CD14-positive monocyte (primary cell): ENCODE data around the gene IFI35. TPM values are rescaled to one million over a fixed set of nuclear protein-coding genes. Genes with fewer than 3 reads are reported as not detected.
A peak's percentile ranks its signal among the peaks of the same experiment; 100 is the strongest.

Source experiments
- DNase-seq, 3 donors: peaks; one replicate each; pipeline ENCODE4 v3.0.0-alpha.2; 2011 to 2022
- H2AFZ ChIP-seq: 2 replicates; pipeline ENCODE4 v1.6.0; 2012; ENCODE audit warnings: mild to moderate bottlenecking, low read depth, low read length, inconsistent platforms; ENCODE audit not compliant: insufficient read depth, poor library complexity, severe bottlenecking
- H3K27ac ChIP-seq, 2 donors: 1 replicate in 1 of 2; 2 replicates in 1 of 2; pipeline ENCODE4 v1.5.1; 2012 to 2013; ENCODE audit warnings: low read length in 2 of 2, control low read depth in 1 of 2, inconsistent platforms in 1 of 2, low read depth in 1 of 2, mild to moderate bottlenecking in 1 of 2
- H3K27me3 ChIP-seq, 2 donors: one replicate each; pipeline versions ENCODE4 v1.6.0 to v1.6.1; 2011 to 2013; ENCODE audit warnings: low read length in 2 of 2; ENCODE audit not compliant: control insufficient read depth in 2 of 2, insufficient read depth in 2 of 2
- H3K36me3 ChIP-seq, 2 donors: replicated peaks in 1 of 2; 1 replicate in 1 of 2; 2 replicates in 1 of 2; pipeline versions ENCODE4 v1.5.1 to v1.6.1; 2012 to 2013; ENCODE audit warnings: low read length in 2 of 2, control low read depth in 1 of 2, inconsistent platforms in 1 of 2, mild to moderate bottlenecking in 1 of 2; ENCODE audit not compliant: insufficient read depth in 2 of 2, control insufficient read depth in 1 of 2
- H3K4me1 ChIP-seq, 2 donors: 1 replicate in 1 of 2; 2 replicates in 1 of 2; pipeline versions ENCODE4 v1.5.1 to v1.6.1; 2012 to 2013; ENCODE audit warnings: low read length in 2 of 2, control low read depth in 1 of 2, inconsistent platforms in 1 of 2, mild to moderate bottlenecking in 1 of 2, moderate library complexity in 1 of 2; ENCODE audit not compliant: insufficient read depth in 2 of 2, control insufficient read depth in 1 of 2
- H3K4me2 ChIP-seq: replicated peaks from 2 replicates; pipeline ENCODE3; 2012; ENCODE audit warnings: low read length, moderate library complexity, mild to moderate bottlenecking; ENCODE audit not compliant: poor library complexity, severe bottlenecking; ENCODE audit errors: extremely low read depth
- H3K4me3 ChIP-seq, 3 experiments: fragments of 200-600 bp in 1 of 3; sonication (generic) in 1 of 3; replicated peaks in 1 of 3; 1 replicate in 2 of 3; 2 replicates in 1 of 3; pipeline ENCODE4 v1.5.1; 2011 to 2013; ENCODE audit warnings: low read length in 3 of 3, mild to moderate bottlenecking in 3 of 3, control low read depth in 2 of 3, low read depth in 2 of 3, inconsistent platforms in 1 of 3, moderate library complexity in 1 of 3
- H3K79me2 ChIP-seq: 2 replicates; pipeline ENCODE4 v1.6.0; 2012; ENCODE audit warnings: mild to moderate bottlenecking, control low read depth, inconsistent platforms, low read length, moderate library complexity; ENCODE audit not compliant: insufficient read depth
- H3K9ac ChIP-seq: 2 replicates; pipeline ENCODE4 v1.6.0; 2017; ENCODE audit warnings: low read length, mild to moderate bottlenecking; ENCODE audit not compliant: insufficient read depth, poor library complexity, severe bottlenecking
- H3K9me3 ChIP-seq, 2 donors: replicated peaks in 1 of 2; 1 replicate in 1 of 2; 2 replicates in 1 of 2; pipeline versions ENCODE4 v1.5.1 to v1.6.1; 2012 to 2013; ENCODE audit warnings: low read length in 2 of 2, control low read depth in 1 of 2; ENCODE audit not compliant: control insufficient read depth in 1 of 2, insufficient read depth in 1 of 2
- H4K20me1 ChIP-seq: 2 replicates; pipeline ENCODE4 v1.6.0; 2012; ENCODE audit warnings: mild to moderate bottlenecking, low read length, control low read depth, moderate library complexity; ENCODE audit not compliant: insufficient read depth
- H3K27ac Mint-ChIP-seq, 7 donors: one replicate each; pipeline ENCODE4 v1.8.0; 2020; ENCODE audit warnings: mild to moderate bottlenecking in 7 of 7, mixed read lengths in 7 of 7, moderate library complexity in 6 of 7, inconsistent platforms in 2 of 7
- H3K27me3 Mint-ChIP-seq, 3 donors: one replicate each; pipeline ENCODE4 v1.8.0; 2021 to 2022; ENCODE audit warnings: low read depth in 3 of 3, mild to moderate bottlenecking in 3 of 3, mixed read lengths in 3 of 3, moderate library complexity in 3 of 3, inconsistent platforms in 1 of 3
- H3K36me3 Mint-ChIP-seq, 2 donors: one replicate each; pipeline ENCODE4 v1.8.0; 2020; ENCODE audit warnings: mixed read lengths in 2 of 2, inconsistent platforms in 1 of 2, mild to moderate bottlenecking in 1 of 2
- H3K4me1 Mint-ChIP-seq: one replicate; pipeline ENCODE4 v1.8.0; 2020; ENCODE audit warnings: mild to moderate bottlenecking, mixed read lengths
- H3K4me3 Mint-ChIP-seq, 2 donors: one replicate each; pipeline ENCODE4 v1.8.0; 2020; ENCODE audit warnings: mild to moderate bottlenecking in 2 of 2, mixed read lengths in 2 of 2, moderate library complexity in 1 of 2
- H3K9me3 Mint-ChIP-seq, 7 donors: one replicate each; pipeline ENCODE4 v1.8.0; 2020 to 2022; ENCODE audit warnings: mixed read lengths in 7 of 7, mild to moderate bottlenecking in 6 of 7, moderate library complexity in 6 of 7, inconsistent platforms in 2 of 7
- WGBS: methylation state at CpG from one replicate; pipeline ENCODE4 v1.1.5; 2013; ENCODE audit warnings: missing lambda C conversion rate; ENCODE audit not compliant: insufficient coverage; 5-methylcytosine and 5-hydroxymethylcytosine counted together
- intact Hi-C, 2 donors: fragments of 100-400 bp; cut with micrococcal nuclease; formaldehyde crosslinking; loops; one replicate each; pipeline versions ENCODE4 v1.15.0 to v1.15.1; 2023
- polyA plus RNA-seq, 3 donors: library from polyadenylated mRNA; depleted of rRNA in 1 of 3; unstranded in 2 of 3; stranded (reverse) in 1 of 3; fragments of 300-500 nt in 2 of 3; fragments of >200 nt in 1 of 3; fragmentation: Illumina TruSeq in 2 of 3; gene quantifications; 1 replicate in 2 of 3; 2 replicates in 1 of 3; pipeline ENCODE4 v1.2.3, GENCODE V29; 2012 to 2021
- small RNA-seq: library from RNA; depleted of rRNA; stranded (forward); fragments of <200 nt; gene quantifications from one replicate; pipeline ENCODE3, GENCODE V24; 2012; ENCODE audit warnings: low read depth; ENCODE audit not compliant: insufficient read length
- TF ChIP-seq, protein P1 (sequence below): fragments of 200-600 bp; IDR thresholded peaks from one replicate; pipeline ENCODE4 v1.8.0; 2022; ENCODE audit warnings: antibody characterized with exemption, mild to moderate bottlenecking

IFI35 gene
- polyA plus RNA-seq, 3 donors, result 76.9 to 152 (median 106) TPM

DNA sequence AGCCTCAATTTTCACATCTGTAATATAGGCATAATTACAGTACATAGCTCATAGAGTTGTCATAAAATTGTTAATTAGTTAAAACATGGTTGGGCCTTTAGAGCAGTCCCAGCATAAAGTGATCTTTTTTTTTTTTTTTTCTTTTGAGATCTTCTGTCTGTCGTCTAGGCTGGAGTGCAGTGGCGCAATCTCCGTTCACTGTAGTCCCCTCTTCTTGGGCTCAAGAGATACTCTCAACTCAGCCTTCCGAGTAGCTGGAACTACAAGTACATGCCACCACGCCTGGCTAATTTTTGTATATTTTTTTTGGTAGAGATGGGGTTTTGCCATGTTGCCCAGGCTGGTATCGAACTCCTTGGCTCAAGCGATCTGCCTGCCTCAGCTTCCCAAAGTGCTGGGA lies 49.5 kb downstream of the IFI35 start:
- H4K20me1 ChIP-seq, result no peaks in the 10 kb centered on the region
- no peak overlapping the region for H3K27ac ChIP-seq
- Mint-ChIP-seq H3K4me3 (no peak overlapping the region), H3K27me3 (no peaks in the 10 kb centered on the region), H3K9me3 (no peaks in the 10 kb centered on the region), H3K4me1 (no peaks in the 10 kb centered on the region), H3K27ac (no peak overlapping the region), H3K36me3 (peaks cover 25 to 76% of the 10 kb centered on the region in 2 donors)
- no peaks in the 10 kb centered on the region for H3K9me3 ChIP-seq
- TF ChIP-seq, protein P1, sequence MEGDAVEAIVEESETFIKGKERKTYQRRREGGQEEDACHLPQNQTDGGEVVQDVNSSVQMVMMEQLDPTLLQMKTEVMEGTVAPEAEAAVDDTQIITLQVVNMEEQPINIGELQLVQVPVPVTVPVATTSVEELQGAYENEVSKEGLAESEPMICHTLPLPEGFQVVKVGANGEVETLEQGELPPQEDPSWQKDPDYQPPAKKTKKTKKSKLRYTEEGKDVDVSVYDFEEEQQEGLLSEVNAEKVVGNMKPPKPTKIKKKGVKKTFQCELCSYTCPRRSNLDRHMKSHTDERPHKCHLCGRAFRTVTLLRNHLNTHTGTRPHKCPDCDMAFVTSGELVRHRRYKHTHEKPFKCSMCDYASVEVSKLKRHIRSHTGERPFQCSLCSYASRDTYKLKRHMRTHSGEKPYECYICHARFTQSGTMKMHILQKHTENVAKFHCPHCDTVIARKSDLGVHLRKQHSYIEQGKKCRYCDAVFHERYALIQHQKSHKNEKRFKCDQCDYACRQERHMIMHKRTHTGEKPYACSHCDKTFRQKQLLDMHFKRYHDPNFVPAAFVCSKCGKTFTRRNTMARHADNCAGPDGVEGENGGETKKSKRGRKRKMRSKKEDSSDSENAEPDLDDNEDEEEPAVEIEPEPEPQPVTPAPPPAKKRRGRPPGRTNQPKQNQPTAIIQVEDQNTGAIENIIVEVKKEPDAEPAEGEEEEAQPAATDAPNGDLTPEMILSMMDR, result no peak
- WGBS, result 100% methylated on average over 3 of the region's 7 CpGs
- H3K36me3 ChIP-seq, result peaks cover 20 to 63% of the 10 kb centered on the region in 2 donors
- no peaks in the 10 kb centered on the region for H3K79me2 ChIP-seq
- no peaks in the 10 kb centered on the region for H3K27me3 ChIP-seq
- no peak overlapping the region for H2AFZ ChIP-seq
- no peaks in the 10 kb centered on the region for H3K4me1 ChIP-seq
- no peak overlapping the region for H3K4me3 ChIP-seq
- no peak overlapping the region for H3K4me2 ChIP-seq
- intact Hi-C loops, result no loop called here
- no peak overlapping the region for H3K9ac ChIP-seq
- DNase-seq, result no peak

DNA sequence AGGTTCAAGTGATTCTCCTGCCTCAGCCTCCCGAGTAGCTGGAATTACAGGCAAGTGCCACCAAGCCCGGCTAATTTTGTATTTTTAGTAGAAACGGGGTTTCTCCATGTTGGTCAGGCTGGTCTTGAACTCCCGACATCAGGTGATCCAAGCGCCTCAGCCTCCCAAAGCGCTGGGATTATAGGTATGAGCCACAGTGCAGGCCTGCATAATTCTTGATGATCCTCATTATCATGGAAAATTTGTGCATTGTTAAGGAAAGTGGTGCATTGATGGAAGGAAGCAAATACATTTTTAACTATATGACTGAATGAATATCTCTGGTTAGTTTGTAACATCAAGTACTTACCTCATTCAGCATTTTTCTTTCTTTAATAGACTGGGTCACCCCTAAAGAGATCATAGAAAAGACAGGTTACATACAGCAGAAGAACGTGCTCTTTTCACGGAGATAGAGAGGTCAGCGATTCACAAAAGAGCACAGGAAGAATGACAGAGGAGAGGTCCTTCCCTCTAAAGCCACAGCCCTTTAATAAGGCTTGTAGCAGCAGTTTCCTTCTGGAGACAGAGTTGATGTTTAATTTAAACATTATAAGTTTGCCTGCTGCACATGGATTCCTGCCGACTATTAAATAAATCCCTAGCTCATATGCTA lies 56.5 kb downstream of the IFI35 start:
- no peaks in the 10 kb centered on the region for H3K9me3 ChIP-seq
- intact Hi-C loops, result no loop called here
- no peak overlapping the region for H3K9ac ChIP-seq
- TF ChIP-seq, protein P1, result no peak
- H3K27me3 ChIP-seq, result no peaks in the 10 kb centered on the region
- H3K27me3 Mint-ChIP-seq, result no peaks in the 10 kb centered on the region
- DNase-seq, result no peak
- H4K20me1 ChIP-seq, result no peaks in the 10 kb centered on the region
- peaks cover 7 to 63% of the 10 kb centered on the region in 2 donors for H3K36me3 ChIP-seq
- H3K4me3 Mint-ChIP-seq, result no peak overlapping the region
- H3K27ac Mint-ChIP-seq, result peak overlapping the region in 1 of 7 donors; percentile 26
- H3K4me2 ChIP-seq, result no peak overlapping the region
- H3K4me1 Mint-ChIP-seq, result no peaks in the 10 kb centered on the region
- H2AFZ ChIP-seq, result no peak overlapping the region
- WGBS, result 96% methylated on average over 6 of the region's 10 CpGs
- no peak overlapping the region for H3K27ac ChIP-seq
- H3K36me3 Mint-ChIP-seq, result peaks cover 33 to 71% of the 10 kb centered on the region in 2 donors
- H3K9me3 Mint-ChIP-seq, result no peaks in the 10 kb centered on the region
- H3K4me3 ChIP-seq, result no peak overlapping the region
- H3K4me1 ChIP-seq, result no peaks in the 10 kb centered on the region
- H3K79me2 ChIP-seq, result no peaks in the 10 kb centered on the region

Small RNA genes within 50 kb of the gene (small RNA-seq; reads per million reads assigned to genes)
- gene AARSD1, result not detected

Other genes starting within 250 kb of the IFI35 start
- gene RAMP2, start 245.6 kb upstream of the IFI35 start, polyA plus RNA-seq, result not detected
- 100 to 1,000 TPM in 2 of 3 donors, 10 to 100 TPM in 1; 71.3 to 125 (median 104) TPM for gene VPS25, start 233.3 kb upstream of the IFI35 start, polyA plus RNA-seq
- gene WNK4, start 226.2 kb upstream of the IFI35 start, polyA plus RNA-seq, result not detected
- 100 to 1,000 TPM in 2 of 3 donors, 10 to 100 TPM in 1; 21.5 to 171 (median 156) TPM for gene COA3, start 208.1 kb upstream of the IFI35 start, polyA plus RNA-seq
- gene CNTD1, start 207.9 kb upstream of the IFI35 start, polyA plus RNA-seq, result not detected
- gene BECN1, start 182.5 kb upstream of the IFI35 start, polyA plus RNA-seq, result 100 to 1,000 TPM in 1 of 3 donors, 10 to 100 TPM in 2; 68.1 to 105 (median 91.8) TPM
- 100 to 1,000 TPM in 2 of 3 donors, 10 to 100 TPM in 1; 61.9 to 137 (median 124) TPM for gene PSME3, start 173.4 kb upstream of the IFI35 start, polyA plus RNA-seq
- 1 to 10 TPM in 1 of 3 donors, under 1 TPM in 1, not detected in 1; 0.09 to 1.6 TPM for gene AOC2, start 162.2 kb upstream of the IFI35 start, polyA plus RNA-seq
- under 1 TPM in 1 of 3 donors, not detected in 2; 0.85 TPM for gene AOC3, start 155.6 kb upstream of the IFI35 start, polyA plus RNA-seq
- not detected for gene G6PC1, start 106.0 kb upstream of the IFI35 start, polyA plus RNA-seq
- 10 to 100 TPM; 14.4 to 31.8 (median 17.4) TPM for gene AARSD1, start 42.3 kb upstream of the IFI35 start, polyA plus RNA-seq
- under 1 TPM in 1 of 3 donors, not detected in 2; 0.32 TPM for gene PTGES3L, start 26.7 kb upstream of the IFI35 start, polyA plus RNA-seq
- 10 to 100 TPM in 1 of 3 donors, 1 to 10 TPM in 2; 7.5 to 10.3 (median 9.9) TPM for gene RUNDC1, start 26.2 kb upstream of the IFI35 start, polyA plus RNA-seq
- gene RPL27, start 8.4 kb upstream of the IFI35 start, polyA plus RNA-seq, result 1,000 to 10,000 TPM; 1,073 to 2,156 (median 1,232) TPM
- gene VAT1, start 15.6 kb downstream of the IFI35 start, polyA plus RNA-seq, result 10 to 100 TPM; 12.7 to 39.5 (median 38.0) TPM
- not detected for gene RND2, start 18.4 kb downstream of the IFI35 start, polyA plus RNA-seq
- gene BRCA1, start 118.6 kb downstream of the IFI35 start, polyA plus RNA-seq, result 1 to 10 TPM in 2 of 3 donors, under 1 TPM in 1; 0.87 to 2.6 (median 1.9) TPM
- gene NBR1, start 164.4 kb downstream of the IFI35 start, polyA plus RNA-seq, result 10 to 100 TPM; 40.4 to 88.5 (median 64.0) TPM
- 10 to 100 TPM in 1 of 3 donors, 1 to 10 TPM in 2; 6.9 to 26.6 (median 8.0) TPM for gene TMEM106A, start 205.1 kb downstream of the IFI35 start, polyA plus RNA-seq
- not detected for gene CCDC200, start 221.8 kb downstream of the IFI35 start, polyA plus RNA-seq
- gene RNU2-1, start 227.2 kb downstream of the IFI35 start, polyA plus RNA-seq, result not detected